GM18858 (cell line): ENCODE measurements around the gene PLCL2.

Experiments
- ATAC-seq: cut with Tn5 transposase; IDR thresholded peaks from one replicate; pipeline ENCODE4 v1.9.1; 2021; ENCODE audit not compliant: unreplicated experiment

PLCL2 gene

GRCh38 chr3:16865335-16865734 is 19.4 kb upstream of the PLCL2 start:
- ATAC-seq: no peak

GRCh38 chr3:16866571-16866970 is 18.2 kb upstream of the PLCL2 start:
- ATAC-seq: no peak

DNA sequence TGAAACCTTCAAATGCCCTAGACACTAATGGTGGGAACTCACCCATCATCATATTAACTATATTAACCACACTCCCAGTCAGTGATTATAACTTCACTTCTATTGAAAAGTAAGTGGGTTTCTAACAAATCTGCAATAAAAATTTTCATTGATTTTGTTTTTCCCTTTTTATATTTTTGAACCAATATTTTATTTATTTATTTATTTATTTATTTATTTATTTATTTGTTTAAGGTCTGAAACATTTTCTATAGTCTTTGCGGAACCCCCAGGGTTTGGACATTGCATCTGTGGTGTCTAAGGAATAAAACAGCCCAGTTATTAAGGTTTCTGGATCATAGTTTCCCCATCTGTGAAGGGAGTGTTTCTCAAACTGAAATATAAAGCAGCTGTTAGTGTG is 16.2 kb upstream of the PLCL2 start:
- no peak for ATAC-seq

- no peak for ATAC-seq
These were observed 15.3 kb upstream of the PLCL2 start for GRCh38 chr3:16869261-16870005.

DNA sequence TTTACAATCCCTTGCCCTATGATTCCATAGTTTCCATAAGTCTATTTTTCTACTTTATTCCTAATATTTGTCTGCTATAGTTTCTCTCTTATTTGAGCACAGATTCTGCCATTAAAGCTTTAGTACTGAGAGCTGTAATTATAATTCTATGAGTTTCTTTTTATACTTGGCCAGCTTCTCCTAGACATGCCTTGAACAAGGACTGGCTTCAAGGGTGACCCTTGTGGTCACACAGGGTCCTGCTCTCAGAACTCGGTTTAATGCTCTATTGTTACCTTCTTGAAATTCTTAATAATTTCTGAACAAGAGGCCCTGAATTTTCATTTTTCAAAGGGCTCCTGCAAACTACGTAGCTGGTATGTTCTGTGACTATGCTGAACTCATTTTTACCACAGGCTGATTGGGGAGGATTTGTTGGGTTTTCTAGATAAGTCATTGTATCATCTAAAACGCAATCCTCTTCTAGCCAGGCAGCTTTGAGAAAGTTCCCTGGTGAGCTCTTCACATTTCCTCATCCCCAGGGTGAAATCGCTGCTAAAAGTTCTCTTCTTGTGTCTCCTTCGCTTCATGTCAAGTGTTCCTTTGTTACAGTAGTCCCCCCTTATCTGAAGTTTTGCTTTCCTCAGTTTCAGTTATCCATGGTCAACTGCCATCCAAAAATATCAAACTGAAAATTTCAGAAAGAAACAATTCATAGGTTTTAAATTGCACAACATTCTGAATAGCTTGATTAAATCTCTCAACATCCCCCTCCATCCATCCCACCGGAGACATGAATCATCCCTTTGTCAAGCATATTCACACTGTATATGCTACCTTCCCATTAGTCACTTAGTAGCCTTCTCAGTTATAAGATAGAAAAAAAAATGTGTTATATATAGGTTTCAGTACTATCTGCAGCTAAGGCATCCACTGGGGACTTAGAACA is 12.6 kb upstream of the PLCL2 start:
- ATAC-seq: no peak

DNA sequence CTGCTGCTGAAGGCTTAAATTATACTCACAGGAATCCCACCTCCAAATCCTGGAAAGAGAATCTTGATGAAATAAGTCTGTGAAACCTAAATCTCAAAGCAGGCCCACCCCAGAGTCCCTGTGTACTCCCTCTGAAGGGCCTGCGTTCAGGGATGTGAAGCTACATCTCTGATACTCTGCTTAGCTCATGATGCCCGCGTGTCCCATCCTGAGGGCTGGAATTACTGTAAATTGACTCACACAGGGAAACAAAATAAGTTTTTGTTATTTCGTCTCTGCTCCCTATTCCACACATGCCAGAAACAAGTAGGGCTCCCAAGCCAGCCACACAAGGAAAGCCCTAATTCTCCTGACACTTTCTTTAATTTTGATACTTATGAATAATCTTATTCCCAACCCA is 10.9 kb upstream of the PLCL2 start:
- no peak for ATAC-seq

- ATAC-seq: no peak
These were observed 8.7 kb upstream of the PLCL2 start for GRCh38 chr3:16875876-16876550.

GRCh38 chr3:16877505-16877904 is 7.2 kb upstream of the PLCL2 start:
- no peak for ATAC-seq

DNA sequence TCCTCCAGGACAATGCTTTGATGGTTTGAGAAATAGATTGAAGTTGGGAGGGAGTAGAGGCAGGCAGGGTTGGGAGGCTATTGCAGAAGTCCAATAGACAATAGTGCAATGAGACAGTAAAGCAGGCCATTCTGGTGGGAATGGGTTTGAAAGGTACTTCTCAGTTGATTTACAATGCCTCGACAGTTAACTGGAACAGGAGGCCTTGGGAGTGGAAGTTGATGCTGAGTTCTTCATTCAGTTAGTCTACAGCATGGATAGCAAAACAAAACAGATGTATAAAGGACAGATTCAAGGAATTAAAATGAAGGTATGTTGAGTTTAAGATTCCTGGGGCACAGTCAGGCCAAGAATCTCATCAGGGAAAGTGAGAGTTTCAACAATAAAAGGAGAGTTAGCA is 6.8 kb upstream of the PLCL2 start:
- no peak for ATAC-seq

DNA sequence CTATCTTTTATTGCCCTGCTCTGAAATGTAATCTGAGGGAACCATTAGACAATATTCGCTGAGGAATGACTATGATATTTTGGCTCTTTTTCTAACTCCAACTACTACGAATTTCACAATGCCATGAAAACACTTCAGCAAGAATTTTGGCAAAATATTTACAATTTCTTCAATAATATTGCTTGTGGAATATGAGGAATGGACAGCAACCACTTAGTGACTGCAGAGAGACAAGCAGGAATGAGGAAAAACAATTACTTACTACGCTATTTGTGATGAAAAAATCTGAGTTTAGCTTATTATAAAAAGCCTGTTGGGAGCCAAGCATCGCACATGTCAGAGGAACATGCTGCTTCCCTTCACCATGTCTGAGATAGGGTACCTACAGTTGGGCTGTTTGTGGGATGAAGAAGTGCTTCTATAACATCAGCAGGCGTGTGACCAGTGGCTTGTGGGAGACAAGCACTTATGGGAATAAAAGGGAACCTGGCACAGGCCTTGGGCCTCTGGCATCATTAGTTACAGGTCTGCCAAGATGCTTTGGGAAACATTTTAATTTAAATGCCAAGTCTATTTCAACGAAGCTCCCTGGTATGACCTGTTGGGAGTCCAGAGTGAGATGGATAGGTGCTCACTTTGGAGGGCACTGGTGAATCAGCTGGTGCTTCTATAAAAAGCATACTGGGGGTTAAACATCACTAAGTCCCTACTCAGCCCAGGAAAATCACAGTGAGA is 2.7 kb upstream of the PLCL2 start:
- ATAC-seq: no peak

DNA sequence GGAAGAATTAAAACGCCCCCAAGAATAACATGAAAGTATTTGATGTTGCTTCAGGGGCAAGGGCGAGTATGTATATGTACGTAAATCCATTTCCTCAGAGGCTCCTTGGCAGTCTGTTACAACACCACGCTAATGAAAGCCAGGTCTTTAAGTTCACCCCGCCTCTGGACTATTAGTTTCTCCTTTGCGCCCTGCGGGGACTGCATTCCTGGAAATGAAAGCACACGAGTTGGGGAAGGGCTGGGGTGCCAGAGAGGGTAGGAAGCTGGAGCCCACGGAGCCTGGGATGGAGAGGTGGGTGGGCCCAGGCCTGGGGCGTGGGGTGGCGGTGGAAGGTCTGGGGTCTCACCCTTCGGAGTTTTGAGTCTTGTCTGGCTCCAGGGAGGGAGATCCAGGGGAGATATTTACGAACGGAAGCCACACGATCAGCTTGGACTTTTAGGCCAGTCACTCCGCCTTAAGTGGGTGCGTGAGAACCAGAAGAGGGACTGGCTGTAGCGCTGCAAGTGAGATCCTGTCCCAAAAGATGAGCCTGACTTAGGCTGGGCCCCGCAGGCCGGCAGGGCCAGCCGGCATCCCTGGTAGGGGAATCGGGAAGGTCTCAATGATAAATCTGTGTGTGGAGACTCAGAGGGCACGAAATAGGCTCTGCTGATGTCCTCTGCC is 1.6 kb upstream of the PLCL2 start:
- ATAC-seq: no peak

DNA sequence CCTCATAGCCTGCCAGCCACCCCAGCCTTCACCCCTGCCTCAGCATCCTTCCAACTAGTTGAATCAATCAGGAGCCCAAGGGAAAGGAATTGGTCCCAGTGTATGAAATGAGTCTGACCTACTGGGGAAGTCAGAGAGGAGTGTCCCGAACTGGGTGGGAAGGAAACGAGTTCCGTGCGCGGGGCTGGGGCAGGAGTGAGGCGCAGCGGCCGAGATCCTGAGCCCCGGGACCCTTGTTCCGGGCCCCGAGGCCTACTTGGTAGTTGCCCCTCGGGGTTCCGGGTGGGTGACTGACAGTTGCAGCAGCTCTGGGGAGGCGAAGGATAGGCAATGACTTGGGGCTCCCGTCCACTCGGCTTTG is 1.1 kb upstream of the PLCL2 start:
- no peak for ATAC-seq

DNA sequence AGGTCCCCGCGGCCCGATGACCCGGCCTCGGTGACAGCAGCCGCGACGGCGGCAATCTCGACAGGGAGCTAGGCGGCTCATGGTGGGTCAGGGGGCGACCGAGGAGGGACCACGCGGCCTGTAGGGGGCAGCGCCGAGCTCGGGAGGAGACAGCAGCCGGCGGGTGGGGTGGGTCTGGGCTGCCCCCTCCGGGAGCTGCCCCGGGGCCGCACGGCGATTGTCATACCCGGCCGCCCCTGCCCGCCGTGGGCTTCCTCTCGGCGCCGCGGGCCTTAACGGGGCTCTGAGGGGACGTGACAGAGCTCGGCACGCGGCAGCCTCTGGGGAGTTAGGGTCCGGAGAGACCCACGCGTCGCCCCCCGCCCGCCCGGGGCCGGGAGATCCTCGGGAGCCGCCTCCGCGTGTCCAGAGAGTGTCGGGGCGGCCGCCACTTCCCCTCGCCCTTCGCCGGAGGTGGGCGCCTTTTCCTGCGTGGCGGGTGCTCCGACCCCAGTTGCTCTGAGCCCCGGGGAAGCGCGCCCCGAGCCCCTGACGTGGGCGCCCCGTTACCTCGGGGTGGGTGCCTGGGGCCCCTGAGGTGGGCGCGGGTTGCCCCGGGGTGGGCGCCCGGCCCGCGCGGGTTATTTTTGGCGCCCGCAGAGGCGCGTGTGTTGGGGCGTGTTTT is 539 bp upstream of the PLCL2 start:
- ATAC-seq: peak; percentile 34

GRCh38 chr3:16885593-16886302 is 993 bp downstream of the PLCL2 start:
- no peak for ATAC-seq

- no peak for ATAC-seq
These were observed 1.5 kb downstream of the PLCL2 start for GRCh38 chr3:16886303-16886683.

- ATAC-seq: no peak
These were observed 2.4 kb downstream of the PLCL2 start for GRCh38 chr3:16887130-16887529.

DNA sequence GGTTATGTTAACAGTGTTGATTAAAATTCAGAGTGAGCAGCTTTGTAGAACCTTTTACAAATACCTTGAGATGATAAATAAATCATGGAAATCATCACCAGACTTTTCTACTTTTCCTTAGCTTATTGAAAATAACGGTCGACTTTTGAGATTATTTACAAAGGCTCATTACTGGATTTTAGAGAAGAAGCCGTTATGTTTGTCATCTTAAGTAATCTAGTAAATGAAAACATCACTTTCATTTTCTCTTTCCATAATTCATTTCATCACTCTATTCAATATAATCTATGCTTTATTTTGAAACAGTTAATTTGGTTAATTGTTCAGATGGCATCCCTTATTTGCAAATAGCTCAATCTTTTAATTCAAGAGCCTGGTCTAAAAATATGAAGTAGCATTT is 3.6 kb downstream of the PLCL2 start:
- no peak for ATAC-seq

- ATAC-seq: peak; percentile 46
These were observed 4.2 kb downstream of the PLCL2 start for GRCh38 chr3:16888785-16889607.
